ENCODE measurements around the gene BEGAIN.

- TF ChIP-seq POLR2A (IDR thresholded peaks at IDR 0.05; ENCODE audit: low read depth, low read length), result no peak
- no peak for TF ChIP-seq CTCF (IDR thresholded peaks at IDR 0.05; ENCODE audit: extremely low read depth in 1 of 2, insufficient read depth in 1 of 2, low read depth in 1 of 2, low read length in 2 of 2)
Observed at GRCh38 chr14:100619396-100620254, 32.4 kb upstream of the BEGAIN start.
